ENCODE data around the gene ZBTB7A.

The ZBTB7A gene

DNA sequence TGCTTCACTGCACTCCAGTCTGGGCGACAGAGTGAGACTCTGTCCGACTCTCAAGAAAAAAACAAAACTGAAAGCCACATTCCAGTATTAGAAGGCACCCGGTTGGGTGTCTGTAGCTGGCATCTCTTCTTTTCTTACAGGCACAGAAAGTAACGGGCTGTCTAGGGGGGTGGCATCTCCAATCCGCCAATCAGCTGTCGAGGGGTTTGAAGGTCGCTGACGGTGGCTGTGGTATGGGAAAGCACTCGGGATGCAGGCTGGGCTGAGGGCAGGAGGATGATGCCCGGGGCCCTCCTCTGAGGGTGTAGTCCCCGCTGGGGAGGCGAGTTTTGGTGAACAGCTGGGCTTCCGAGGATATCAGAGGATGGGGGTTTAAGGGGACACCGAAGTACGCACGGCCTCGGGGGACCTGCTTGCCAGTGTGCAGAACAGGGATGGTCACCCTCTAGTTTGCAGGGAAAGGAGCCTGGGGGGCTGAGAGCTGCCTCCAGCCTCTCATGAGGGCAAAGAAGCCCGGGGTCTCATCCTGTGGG lies 27.0 kb upstream of the ZBTB7A start:
- DNase-seq, result no peak

- DNase-seq, result no peak
Measured at GRCh38 chr19:4090356-4091220, 23.9 kb upstream of the ZBTB7A start.

- no peak for DNase-seq
Measured at GRCh38 chr19:4089946-4090345, 23.2 kb upstream of the ZBTB7A start.

GRCh38 chr19:4089400-4089908 lies 22.8 kb upstream of the ZBTB7A start:
- DNase-seq, result no peak

GRCh38 chr19:4088975-4089374 lies 22.3 kb upstream of the ZBTB7A start:
- DNase-seq, result no peak

- no peak for DNase-seq
Measured at GRCh38 chr19:4087787-4088679, 21.3 kb upstream of the ZBTB7A start.

- DNase-seq, result no peak
Measured at GRCh38 chr19:4086411-4086867, 19.7 kb upstream of the ZBTB7A start.

GRCh38 chr19:4084547-4084877 lies 17.8 kb upstream of the ZBTB7A start:
- DNase-seq, result no peak

DNA sequence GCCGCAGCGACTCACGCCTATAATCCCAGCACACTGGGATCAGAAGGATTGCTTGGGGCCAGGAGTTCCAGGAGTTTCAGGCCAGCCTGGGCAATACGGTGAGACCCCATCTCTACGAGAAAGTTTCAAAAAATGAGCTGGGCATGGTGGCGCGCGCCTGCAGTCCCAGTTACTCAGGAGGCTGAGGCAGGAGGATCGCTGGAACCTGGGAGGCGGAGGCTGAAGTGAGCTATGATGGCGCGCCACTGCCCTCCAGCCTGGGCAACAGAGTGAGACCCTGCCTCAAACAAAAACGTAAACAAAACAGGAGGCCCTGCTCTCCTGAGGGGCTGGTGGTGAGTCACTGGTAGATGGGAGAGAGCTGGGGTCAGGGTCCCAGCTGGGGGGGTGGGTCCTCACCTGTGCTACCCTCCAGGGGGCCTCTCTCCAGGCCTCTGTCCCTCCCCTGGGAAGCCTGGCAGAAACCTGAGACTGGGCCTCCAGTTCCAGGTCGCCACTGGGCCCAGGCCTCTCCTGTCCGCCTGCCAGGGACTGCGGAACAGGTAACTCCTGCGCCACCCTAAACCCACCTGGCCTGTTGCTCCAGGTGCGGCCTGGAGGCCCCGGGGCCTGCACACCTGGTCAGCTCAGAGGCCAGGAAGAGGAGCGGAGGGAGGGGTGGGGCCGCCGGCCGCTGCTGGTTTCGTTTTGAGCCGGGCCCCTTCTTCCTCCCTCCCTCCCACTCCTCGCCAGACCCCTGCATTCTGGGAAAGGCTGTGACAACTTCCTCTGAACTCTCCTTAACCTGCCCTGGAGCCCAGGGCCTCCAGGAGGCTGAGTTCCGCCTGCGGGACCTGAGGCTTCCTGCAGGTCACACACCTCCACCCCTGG lies 17.2 kb upstream of the ZBTB7A start:
- no peak for DNase-seq

DNA sequence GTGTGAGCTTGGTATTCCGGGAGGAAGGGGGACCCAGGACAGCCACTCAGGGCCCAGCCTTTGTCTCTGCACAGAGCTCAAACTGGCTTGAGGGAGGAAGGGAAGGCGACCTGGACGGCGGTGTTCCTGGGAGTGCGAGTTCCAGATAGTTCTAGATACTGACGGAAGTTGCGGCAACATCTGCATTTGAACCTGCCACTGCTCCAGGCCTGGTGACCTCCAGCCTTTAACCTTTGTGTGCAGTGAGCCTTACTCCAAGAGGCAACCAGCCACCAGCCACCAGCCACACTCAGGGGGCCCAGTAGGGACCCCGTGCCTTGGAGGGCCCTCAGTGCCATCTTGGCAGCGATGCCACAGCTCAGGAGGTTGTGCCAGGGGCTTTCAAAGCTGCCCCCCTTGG lies 15.5 kb upstream of the ZBTB7A start:
- no peak for DNase-seq

- no peak for DNase-seq
Measured at GRCh38 chr19:4081441-4082129, 14.9 kb upstream of the ZBTB7A start.

- no peak for DNase-seq
Measured at GRCh38 chr19:4080473-4080872, 13.8 kb upstream of the ZBTB7A start.

DNA sequence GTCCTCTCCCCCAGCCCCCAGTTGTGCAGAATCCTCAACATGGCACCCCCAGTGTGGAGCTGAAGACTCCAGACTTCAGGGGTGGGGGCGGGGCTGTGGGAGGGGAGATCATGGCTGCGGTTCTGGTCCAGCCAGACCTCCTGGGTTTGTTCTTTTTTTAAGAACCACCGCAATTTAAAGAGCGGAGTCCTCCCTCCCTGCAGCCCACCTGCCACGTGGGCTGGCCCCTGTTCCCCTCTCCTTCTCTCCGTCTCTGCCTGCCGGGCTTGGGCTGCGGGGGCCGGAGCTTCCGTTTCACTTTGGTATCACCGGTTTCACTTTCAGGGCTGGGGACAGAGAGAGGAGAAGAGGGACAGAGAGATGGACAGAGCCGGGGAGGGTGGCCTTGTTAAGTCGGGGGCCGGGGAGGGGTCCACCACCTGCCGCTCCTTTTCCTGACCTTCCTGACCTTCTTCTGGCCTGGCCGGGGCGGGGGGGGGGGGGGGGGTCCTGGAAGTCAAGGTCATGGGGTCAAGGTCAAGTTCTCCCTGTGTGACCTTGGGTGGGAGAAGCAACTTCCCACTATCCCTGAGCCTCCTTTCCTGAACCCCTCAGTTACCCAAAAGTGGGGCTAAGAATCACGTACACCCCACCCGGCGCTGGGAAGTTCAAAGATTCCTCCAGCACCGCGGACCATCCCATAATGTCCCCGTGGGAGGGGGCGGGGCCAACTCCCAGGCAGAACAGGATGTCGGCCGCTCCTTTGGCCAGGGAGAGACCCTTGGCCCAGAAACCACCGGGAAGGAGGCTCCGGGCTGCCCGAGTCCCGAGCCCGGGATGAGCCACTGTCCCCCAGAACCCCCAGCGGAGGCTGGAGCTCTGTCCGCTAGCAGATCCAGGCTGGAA lies 11.3 kb upstream of the ZBTB7A start:
- DNase-seq, result no peak

DNA sequence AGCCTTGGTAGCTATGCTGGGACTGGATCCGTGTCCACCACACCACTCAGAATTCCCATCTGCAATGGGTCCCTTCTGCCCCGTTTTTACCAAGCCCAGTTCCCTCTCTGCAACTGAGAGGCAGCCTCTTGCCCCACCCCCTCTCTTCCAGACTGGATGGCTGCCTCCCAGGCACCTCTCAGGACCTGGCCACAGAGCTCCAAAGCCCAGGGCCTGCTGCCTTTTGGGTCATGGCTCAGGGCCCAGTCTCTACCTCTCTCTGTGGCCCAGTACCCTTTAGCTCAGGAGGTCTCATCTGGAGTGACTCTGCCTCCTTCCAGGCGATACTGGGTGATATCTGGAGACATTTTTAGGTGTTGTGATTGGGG lies 10.3 kb upstream of the ZBTB7A start:
- DNase-seq, result no peak

GRCh38 chr19:4075373-4075772 lies 8.7 kb upstream of the ZBTB7A start:
- DNase-seq, result no peak

DNA sequence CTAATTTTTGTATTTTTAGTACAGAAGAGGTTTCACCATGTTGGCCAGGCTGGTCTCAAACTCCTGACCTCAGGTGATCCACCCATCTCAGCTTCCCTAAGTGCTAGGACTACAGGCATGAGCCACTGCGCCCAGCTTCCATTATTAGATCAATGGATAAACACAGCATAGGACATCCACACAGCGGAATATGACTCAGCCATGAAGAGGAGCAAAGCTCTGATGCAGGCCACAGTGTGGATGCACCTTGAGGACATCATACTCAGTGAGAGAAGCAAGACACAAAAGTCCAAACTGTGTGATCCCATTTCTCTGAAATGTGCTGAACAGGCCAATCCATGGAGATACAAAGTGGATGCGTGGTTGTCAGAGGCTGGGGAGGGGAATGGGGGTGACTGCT lies 4.9 kb upstream of the ZBTB7A start:
- no peak for DNase-seq

GRCh38 chr19:4069331-4069959 lies 2.7 kb upstream of the ZBTB7A start:
- DNase-seq, result no peak

- DNase-seq, result no peak
Measured at GRCh38 chr19:4068047-4068966, 1.6 kb upstream of the ZBTB7A start.

GRCh38 chr19:4067396-4068046 lies 822 bp upstream of the ZBTB7A start:
- no peak for DNase-seq

All from kidney glomerular epithelial cell (primary cell).